Loucy (cell line): ENCODE measurements around the gene HABP4.

ENCODE experiments used
- EZH2phosphoT487 ChIP-seq: fragments of 200-600 bp; IDR thresholded peaks from 2 replicates; pipeline ENCODE4 v1.6.1; 2018; ENCODE audit warnings: antibody characterized with exemption, mild to moderate bottlenecking, moderate library complexity, borderline replicate concordance
- TF ChIP-seq, protein P1 (sequence below): fragments of 200-600 bp; sonication (generic); conservative IDR thresholded peaks from 2 replicates; pipeline ENCODE4 v1.5.1; 2014; ENCODE audit warnings: mild to moderate bottlenecking, antibody characterized with exemption, low read length

- TF ChIP-seq, protein P1, sequence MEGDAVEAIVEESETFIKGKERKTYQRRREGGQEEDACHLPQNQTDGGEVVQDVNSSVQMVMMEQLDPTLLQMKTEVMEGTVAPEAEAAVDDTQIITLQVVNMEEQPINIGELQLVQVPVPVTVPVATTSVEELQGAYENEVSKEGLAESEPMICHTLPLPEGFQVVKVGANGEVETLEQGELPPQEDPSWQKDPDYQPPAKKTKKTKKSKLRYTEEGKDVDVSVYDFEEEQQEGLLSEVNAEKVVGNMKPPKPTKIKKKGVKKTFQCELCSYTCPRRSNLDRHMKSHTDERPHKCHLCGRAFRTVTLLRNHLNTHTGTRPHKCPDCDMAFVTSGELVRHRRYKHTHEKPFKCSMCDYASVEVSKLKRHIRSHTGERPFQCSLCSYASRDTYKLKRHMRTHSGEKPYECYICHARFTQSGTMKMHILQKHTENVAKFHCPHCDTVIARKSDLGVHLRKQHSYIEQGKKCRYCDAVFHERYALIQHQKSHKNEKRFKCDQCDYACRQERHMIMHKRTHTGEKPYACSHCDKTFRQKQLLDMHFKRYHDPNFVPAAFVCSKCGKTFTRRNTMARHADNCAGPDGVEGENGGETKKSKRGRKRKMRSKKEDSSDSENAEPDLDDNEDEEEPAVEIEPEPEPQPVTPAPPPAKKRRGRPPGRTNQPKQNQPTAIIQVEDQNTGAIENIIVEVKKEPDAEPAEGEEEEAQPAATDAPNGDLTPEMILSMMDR, result no peak
- TF ChIP-seq EZH2phosphoT487, result no peak
Measured at GRCh38 chr9:96509848-96510247, 59.9 kb downstream of the HABP4 start.
